HEK293 (cell line): ENCODE measurements around the gene SMARCD1.

Source experiments
- BCL11A ChIP-seq: fragments of 450-650 bp; formaldehyde crosslinking; IDR thresholded peaks from 2 replicates; pipeline ENCODE4 v1.5.1; 2016; ENCODE audit warnings: low read depth, missing biosample characterization, missing genetic modification characterization
- TF ChIP-seq, protein P1 (sequence below): fragments of 450-650 bp; formaldehyde crosslinking; IDR thresholded peaks from 2 replicates; pipeline ENCODE4 v1.5.1; 2016; ENCODE audit warnings: missing biosample characterization, missing genetic modification characterization

DNA sequence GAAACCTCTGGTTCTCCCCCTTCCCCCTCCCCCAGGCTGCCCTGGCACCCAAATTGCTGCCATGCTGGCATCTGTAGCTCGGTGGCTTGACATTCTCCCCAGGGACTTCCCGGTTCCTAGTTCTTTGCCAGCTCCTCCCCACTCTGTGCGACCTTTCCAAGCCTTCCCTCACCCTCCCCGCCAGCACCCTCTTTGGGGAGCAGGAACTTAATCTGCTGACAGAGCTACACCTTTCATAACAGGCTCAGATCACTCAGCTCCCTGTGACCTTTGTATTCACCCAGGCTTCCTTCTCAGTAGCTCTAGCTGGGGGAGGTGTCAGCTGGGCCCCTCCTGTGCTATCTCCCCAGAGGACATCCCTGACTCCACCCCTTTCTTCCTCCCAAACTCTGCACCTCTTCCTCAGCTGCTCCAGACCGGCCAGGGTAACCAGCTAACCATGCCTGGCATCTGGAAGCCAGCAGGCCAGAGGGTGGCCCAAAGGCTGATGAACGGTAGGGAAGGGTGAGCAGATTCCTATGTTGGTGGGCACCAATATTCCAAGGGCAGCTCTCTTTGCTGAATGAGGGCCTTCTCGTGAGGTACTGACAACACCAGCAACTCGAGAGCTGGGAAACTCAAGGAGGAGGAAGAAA lies 25.1 kb downstream of the SMARCD1 start:
- TF ChIP-seq, protein P1, sequence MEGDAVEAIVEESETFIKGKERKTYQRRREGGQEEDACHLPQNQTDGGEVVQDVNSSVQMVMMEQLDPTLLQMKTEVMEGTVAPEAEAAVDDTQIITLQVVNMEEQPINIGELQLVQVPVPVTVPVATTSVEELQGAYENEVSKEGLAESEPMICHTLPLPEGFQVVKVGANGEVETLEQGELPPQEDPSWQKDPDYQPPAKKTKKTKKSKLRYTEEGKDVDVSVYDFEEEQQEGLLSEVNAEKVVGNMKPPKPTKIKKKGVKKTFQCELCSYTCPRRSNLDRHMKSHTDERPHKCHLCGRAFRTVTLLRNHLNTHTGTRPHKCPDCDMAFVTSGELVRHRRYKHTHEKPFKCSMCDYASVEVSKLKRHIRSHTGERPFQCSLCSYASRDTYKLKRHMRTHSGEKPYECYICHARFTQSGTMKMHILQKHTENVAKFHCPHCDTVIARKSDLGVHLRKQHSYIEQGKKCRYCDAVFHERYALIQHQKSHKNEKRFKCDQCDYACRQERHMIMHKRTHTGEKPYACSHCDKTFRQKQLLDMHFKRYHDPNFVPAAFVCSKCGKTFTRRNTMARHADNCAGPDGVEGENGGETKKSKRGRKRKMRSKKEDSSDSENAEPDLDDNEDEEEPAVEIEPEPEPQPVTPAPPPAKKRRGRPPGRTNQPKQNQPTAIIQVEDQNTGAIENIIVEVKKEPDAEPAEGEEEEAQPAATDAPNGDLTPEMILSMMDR: no peak
- TF ChIP-seq BCL11A: no peak
